Measurements from ENCODE around the gene HMG20B.
A peak's percentile ranks its signal among the peaks of the same experiment; 100 is the strongest.

DNA sequence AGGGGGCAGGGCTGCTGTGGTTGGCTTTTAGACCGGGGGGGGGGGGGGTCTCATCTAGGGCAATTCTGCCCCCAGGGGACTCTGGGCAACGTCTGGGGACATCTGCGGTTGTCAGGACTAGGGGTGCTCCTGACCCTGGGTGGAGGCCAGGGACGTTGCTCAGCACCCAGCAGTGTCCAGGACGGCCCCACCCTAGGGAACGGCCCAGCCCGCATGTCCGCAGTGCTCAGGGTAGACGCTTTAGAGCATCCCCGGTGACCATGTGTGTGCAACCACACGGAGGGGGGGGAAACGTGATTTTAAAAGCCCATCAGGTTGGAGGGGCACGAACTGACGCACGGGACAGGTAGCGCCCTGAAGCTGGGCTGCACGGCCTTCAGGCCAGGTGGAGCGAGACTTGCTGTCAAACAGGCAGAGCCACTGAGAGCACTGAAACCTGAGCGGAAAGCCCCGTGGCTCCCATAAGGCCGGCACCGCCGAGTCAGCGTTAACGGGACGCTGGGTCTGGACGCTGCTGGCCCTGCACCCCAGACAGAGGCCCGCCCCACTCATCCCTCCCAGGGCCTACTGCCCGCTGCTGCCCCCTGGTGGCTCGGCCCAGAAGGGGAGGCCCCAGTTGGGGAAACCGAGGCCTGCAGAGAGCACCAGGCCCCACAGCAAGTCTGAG, 45.5 kb downstream of the HMG20B start:
- TF ChIP-seq, protein P1, sequence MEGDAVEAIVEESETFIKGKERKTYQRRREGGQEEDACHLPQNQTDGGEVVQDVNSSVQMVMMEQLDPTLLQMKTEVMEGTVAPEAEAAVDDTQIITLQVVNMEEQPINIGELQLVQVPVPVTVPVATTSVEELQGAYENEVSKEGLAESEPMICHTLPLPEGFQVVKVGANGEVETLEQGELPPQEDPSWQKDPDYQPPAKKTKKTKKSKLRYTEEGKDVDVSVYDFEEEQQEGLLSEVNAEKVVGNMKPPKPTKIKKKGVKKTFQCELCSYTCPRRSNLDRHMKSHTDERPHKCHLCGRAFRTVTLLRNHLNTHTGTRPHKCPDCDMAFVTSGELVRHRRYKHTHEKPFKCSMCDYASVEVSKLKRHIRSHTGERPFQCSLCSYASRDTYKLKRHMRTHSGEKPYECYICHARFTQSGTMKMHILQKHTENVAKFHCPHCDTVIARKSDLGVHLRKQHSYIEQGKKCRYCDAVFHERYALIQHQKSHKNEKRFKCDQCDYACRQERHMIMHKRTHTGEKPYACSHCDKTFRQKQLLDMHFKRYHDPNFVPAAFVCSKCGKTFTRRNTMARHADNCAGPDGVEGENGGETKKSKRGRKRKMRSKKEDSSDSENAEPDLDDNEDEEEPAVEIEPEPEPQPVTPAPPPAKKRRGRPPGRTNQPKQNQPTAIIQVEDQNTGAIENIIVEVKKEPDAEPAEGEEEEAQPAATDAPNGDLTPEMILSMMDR (conservative IDR thresholded peaks at IDR 0.05; ENCODE audit: low read depth, low read length) = peak; percentile 75
- TF ChIP-seq EZH2 (IDR thresholded peaks at IDR 0.05; ENCODE audit: low read length, unreplicated experiment) (no peak), EZH2phosphoT487 (IDR thresholded peaks at IDR 0.05; ENCODE audit: borderline replicate concordance, low read length) (no peak)

All from PC-3 (cell line).